HepG2 (cell line): ENCODE measurements around the gene TRPT1. TPM values are rescaled to one million over a fixed set of nuclear protein-coding genes. Genes with fewer than 3 reads are reported as not detected.

Experiments
- ATF4 ChIP-seq, 2 experiments: fragments of 450-650 bp in 1 of 2; sonication (generic) in 1 of 2; formaldehyde crosslinking; IDR thresholded peaks; 2 replicates each; pipeline versions ENCODE4 v1.5.0 to v1.8.0; 2020 to 2022; ENCODE audit warnings: mild to moderate bottlenecking in 1 of 2, missing genetic modification reagents in 1 of 2
- ELF4 ChIP-seq: sonication (generic); formaldehyde crosslinking; IDR thresholded peaks from 2 replicates; pipeline ENCODE4 v1.5.0; 2020; ENCODE audit warnings: missing genetic modification reagents, mild to moderate bottlenecking, moderate library complexity, borderline replicate concordance
- GABPB1 ChIP-seq: IDR thresholded peaks from 2 replicates; pipeline ENCODE4 v1.6.1; 2016; ENCODE audit warnings: mild to moderate bottlenecking, missing genetic modification reagents, moderate library complexity, missing compliant biosample characterization
- JUNB ChIP-seq: sonication (generic); formaldehyde crosslinking; IDR thresholded peaks from 2 replicates; pipeline ENCODE4 v1.8.0; 2022; ENCODE audit warnings: missing genetic modification reagents, mild to moderate bottlenecking, borderline replicate concordance
- KAT7 ChIP-seq: IDR thresholded peaks from 2 replicates; pipeline ENCODE4 v1.6.1; 2018; ENCODE audit warnings: borderline replicate concordance, missing compliant biosample characterization
- MTF2 ChIP-seq: sonication (generic); formaldehyde crosslinking; IDR thresholded peaks from 2 replicates; pipeline ENCODE4 v1.5.0; 2020; ENCODE audit warnings: missing genetic modification reagents, borderline replicate concordance
- MYPOP ChIP-seq: sonication (generic); formaldehyde crosslinking; IDR thresholded peaks from 2 replicates; pipeline ENCODE4 v1.8.1; 2023; ENCODE audit warnings: mild to moderate bottlenecking, moderate library complexity, missing genetic modification reagents
- PPARG ChIP-seq: conservative IDR thresholded peaks from 2 replicates; pipeline ENCODE4 v1.6.1; 2016; ENCODE audit warnings: missing biosample characterization, missing genetic modification reagents
- PRDM15 ChIP-seq: sonication (generic); formaldehyde crosslinking; IDR thresholded peaks from 2 replicates; pipeline ENCODE4 v1.4.0; 2020; ENCODE audit warnings: missing genetic modification reagents
- SKI ChIP-seq: fragments of 450-650 bp; IDR thresholded peaks from one replicate; pipeline ENCODE4 v1.6.1; 2018; ENCODE audit warnings: mild to moderate bottlenecking; ENCODE audit not compliant: partially characterized antibody
- SRY ChIP-seq: sonication (generic); formaldehyde crosslinking; IDR thresholded peaks from 2 replicates; pipeline ENCODE4 v1.8.0; 2022; ENCODE audit warnings: mild to moderate bottlenecking, missing genetic modification reagents
- TCF7L2 ChIP-seq: IDR thresholded peaks from 2 replicates; pipeline ENCODE4 v1.6.1; 2011; ENCODE audit warnings: mild to moderate bottlenecking, low read depth, low read length, moderate library complexity
- THAP8 ChIP-seq: sonication (generic); formaldehyde crosslinking; IDR thresholded peaks from 2 replicates; pipeline ENCODE4 v1.5.1; 2020; ENCODE audit warnings: missing genetic modification reagents, mild to moderate bottlenecking, borderline replicate concordance
- ZNF17 ChIP-seq: sonication (generic); formaldehyde crosslinking; IDR thresholded peaks from 2 replicates; pipeline ENCODE4 v1.5.0; 2020; ENCODE audit warnings: mild to moderate bottlenecking, missing genetic modification reagents
- ZNF224 ChIP-seq: sonication (generic); formaldehyde crosslinking; IDR thresholded peaks from 2 replicates; pipeline ENCODE4 v1.5.0; 2020; ENCODE audit warnings: mild to moderate bottlenecking, missing genetic modification reagents
- ZNF280B ChIP-seq: sonication (generic); formaldehyde crosslinking; IDR thresholded peaks from 2 replicates; pipeline ENCODE4 v1.5.0; 2020; ENCODE audit warnings: missing genetic modification reagents, mild to moderate bottlenecking, borderline replicate concordance
- ZNF335 ChIP-seq: sonication (generic); formaldehyde crosslinking; IDR thresholded peaks from 2 replicates; pipeline ENCODE4 v1.4.0; 2020; ENCODE audit warnings: missing genetic modification reagents
- ZNF484 ChIP-seq: sonication (generic); formaldehyde crosslinking; IDR thresholded peaks from 2 replicates; pipeline ENCODE4 v1.5.1; 2020; ENCODE audit warnings: mild to moderate bottlenecking, low read depth, missing genetic modification reagents, borderline replicate concordance
- ZNF619 ChIP-seq: sonication (generic); formaldehyde crosslinking; IDR thresholded peaks from 2 replicates; pipeline ENCODE4 v1.4.0; 2020; ENCODE audit warnings: mild to moderate bottlenecking, missing genetic modification reagents
- ZNF644 ChIP-seq: IDR thresholded peaks from 2 replicates; pipeline ENCODE4 v1.6.1; 2016; ENCODE audit warnings: low read depth
- ZNF782 ChIP-seq: sonication (generic); formaldehyde crosslinking; IDR thresholded peaks from 2 replicates; pipeline ENCODE4 v1.4.0; 2020; ENCODE audit warnings: missing genetic modification reagents, mild to moderate bottlenecking, borderline replicate concordance
- polyA plus RNA-seq, 8 experiments: library from polyadenylated mRNA; depleted of rRNA in 3 of 8; stranded (reverse) in 7 of 8; unstranded in 1 of 8; fragments of >200 nt; fragmentation: Illumina TruSeq in 4 of 8; extraction: Trizol in 4 of 8; gene quantifications; 2 replicates each; pipeline versions ENCODE4 v1.2.1 to v1.2.3, GENCODE V29; 2011 to 2016; ENCODE audit warnings: low read depth in 4 of 8, missing spikeins in 1 of 8, mixed read lengths in 1 of 8; ENCODE audit not compliant: insufficient read depth in 1 of 8
- total RNA-seq, 5 experiments: library from RNA; depleted of rRNA; stranded (reverse); fragments of >200 nt; fragmentation: Illumina TruSeq; extraction: Trizol; gene quantifications; 2 replicates each; pipeline ENCODE4 v1.2.3, GENCODE V29; 2016; ENCODE audit warnings: low read depth in 1 of 5

The TRPT1 gene
- total and polyA plus RNA-seq, 2 of the 13 experiments (the other 11 are each of a cell fraction or from before 2014, with no cell fraction given) = 24.8 to 40.7 TPM

- TF ChIP-seq PRDM15 (no peak), ZNF224 (CRISPR knock-in tag) (no peak), MTF2 (CRISPR knock-in tag) (no peak), PPARG (CRISPR knock-in tag) (peak; percentile 24; the same call in 1 of the 2 replicates), ATF4 (CRISPR knock-in tag; IDR thresholded peaks at IDR 0.05) (no peak), JUNB (CRISPR knock-in tag) (no peak), KAT7 (0 out of 2 replicates have a peak, but pooled peaks have one; percentile 52), ZNF644 (CRISPR knock-in tag) (no peak), SRY (no peak; the same call in 1 of the 2 replicates), GABPB1 (CRISPR knock-in tag) (peak; percentile 96), ZNF335 (CRISPR knock-in tag) (no peak), TCF7L2 (no peak), THAP8 (CRISPR knock-in tag) (peak; percentile 93; the same call in 1 of the 2 replicates), ELF4 (CRISPR knock-in tag) (peak; percentile 64), SKI (peak; percentile 19), ZNF17 (0 out of 2 replicates have a peak, but pooled peaks have one; percentile 16), MYPOP (CRISPR knock-in tag) (peak; percentile 31; the same call in 1 of the 2 replicates), ZNF280B (CRISPR knock-in tag) (no peak), ZNF484 (CRISPR knock-in tag) (no peak), ZNF782 (CRISPR knock-in tag) (no peak), ZNF619 (CRISPR knock-in tag) (no peak)
Observed at GRCh38 chr11:64225608-64226506, at the start of gene TRPT1, which contains the start of gene NUDT22 (continued).
